SK-N-SH treated with all-trans-retinoic acid at 6 μM for 48 hours (cell line): ENCODE results near the gene ARMC7.

ENCODE experiments used
- ATAC-seq: fragments of 200-7000 bp; cut with Tn5 transposase; 3 replicates; pipeline ENCODE4 v1.9.1; 2020; ENCODE audit warnings: mild to moderate bottlenecking, moderate library complexity
- ARNTL ChIP-seq: fragments of 450-650 bp; formaldehyde crosslinking; IDR thresholded peaks from 2 replicates; pipeline ENCODE4 v1.5.0; 2020; ENCODE audit warnings: low read depth, mild to moderate bottlenecking, moderate library complexity, borderline replicate concordance
- BACH2 ChIP-seq: fragments of 250-450 bp; sonication (Bioruptor Pico); IDR thresholded peaks from 2 replicates; pipeline ENCODE4 v1.9.0; 2021; ENCODE audit warnings: mild to moderate bottlenecking, borderline replicate concordance
- CREB5 ChIP-seq: fragments of 250-450 bp; sonication (Bioruptor Pico); IDR thresholded peaks from 2 replicates; pipeline ENCODE4 v1.5.1; 2020; ENCODE audit warnings: low read depth, mild to moderate bottlenecking, moderate library complexity
- CSDC2 ChIP-seq: fragments of 250-450 bp; sonication (Bioruptor Pico); IDR thresholded peaks from 2 replicates; pipeline ENCODE4 v1.5.0; 2020; ENCODE audit warnings: mild to moderate bottlenecking, moderate library complexity
- CSRNP3 ChIP-seq: fragments of 250-450 bp; sonication (Bioruptor Pico); IDR thresholded peaks from 2 replicates; pipeline ENCODE4 v1.5.1; 2021; ENCODE audit warnings: mild to moderate bottlenecking, moderate library complexity
- ESRRG ChIP-seq: fragments of 250-450 bp; sonication (Bioruptor Pico); IDR thresholded peaks from 2 replicates; pipeline ENCODE4 v1.6.1; 2021; ENCODE audit warnings: mild to moderate bottlenecking
- GLIS3 ChIP-seq: fragments of 250-450 bp; sonication (Bioruptor Pico); IDR thresholded peaks from 2 replicates; pipeline ENCODE4 v1.5.0; 2020; ENCODE audit warnings: mild to moderate bottlenecking, moderate library complexity
- ISL1 ChIP-seq: fragments of 250-450 bp; sonication (Bioruptor Pico); IDR thresholded peaks from 2 replicates; pipeline ENCODE4 v2.1.2; 2022; ENCODE audit warnings: mild to moderate bottlenecking, moderate library complexity
- OSR1 ChIP-seq: fragments of 250-450 bp; sonication (Bioruptor Pico); IDR thresholded peaks from 2 replicates; pipeline ENCODE4 v1.8.0; 2022; ENCODE audit warnings: moderate library complexity, mild to moderate bottlenecking, inconsistent platforms
- PATZ1 ChIP-seq: fragments of 250-450 bp; sonication (Bioruptor Pico); IDR thresholded peaks from 2 replicates; pipeline ENCODE4 v1.8.0; 2020; ENCODE audit warnings: mild to moderate bottlenecking, moderate library complexity, borderline replicate concordance
- POU6F1 ChIP-seq: fragments of 250-450 bp; sonication (Bioruptor Pico); IDR thresholded peaks from 2 replicates; pipeline ENCODE4 v1.8.0; 2021; ENCODE audit warnings: low read depth, mild to moderate bottlenecking, moderate library complexity, borderline replicate concordance
- PPARA ChIP-seq: fragments of 250-450 bp; sonication (Bioruptor Pico); IDR thresholded peaks from 2 replicates; pipeline ENCODE4 v1.5.0; 2020; ENCODE audit warnings: mild to moderate bottlenecking, borderline replicate concordance
- RARB ChIP-seq: fragments of 250-450 bp; sonication (Bioruptor Pico); IDR thresholded peaks from 2 replicates; pipeline ENCODE4 v1.8.0; 2021; ENCODE audit warnings: mild to moderate bottlenecking, moderate library complexity
- SNAI2 ChIP-seq: fragments of 250-450 bp; sonication (Bioruptor Pico); IDR thresholded peaks from 2 replicates; pipeline ENCODE4 v1.5.0; 2020; ENCODE audit warnings: mild to moderate bottlenecking, moderate library complexity
- TCF4 ChIP-seq: fragments of 250-450 bp; sonication (Bioruptor Pico); IDR thresholded peaks from 2 replicates; pipeline ENCODE4 v1.8.0; 2021; ENCODE audit warnings: mild to moderate bottlenecking, moderate library complexity, borderline replicate concordance
- TSHZ2 ChIP-seq: fragments of 250-450 bp; sonication (Bioruptor Pico); IDR thresholded peaks from 2 replicates; pipeline ENCODE4 v1.5.0; 2020; ENCODE audit warnings: mild to moderate bottlenecking, moderate library complexity
- ZC3H10 ChIP-seq: fragments of 250-450 bp; sonication (Bioruptor Pico); IDR thresholded peaks from 2 replicates; pipeline ENCODE4 v1.5.1; 2021; ENCODE audit warnings: mild to moderate bottlenecking, moderate library complexity
- ZFP3 ChIP-seq: fragments of 250-450 bp; sonication (Bioruptor Pico); IDR thresholded peaks from 2 replicates; pipeline ENCODE4 v1.5.0; 2020; ENCODE audit warnings: mild to moderate bottlenecking, moderate library complexity
- ZFP30 ChIP-seq: fragments of 450-650 bp; formaldehyde crosslinking; IDR thresholded peaks from 2 replicates; pipeline ENCODE4 v1.5.0; 2022; ENCODE audit warnings: mild to moderate bottlenecking, moderate library complexity
- ZNF565 ChIP-seq: fragments of 450-650 bp; formaldehyde crosslinking; conservative IDR thresholded peaks from 2 replicates; pipeline ENCODE4 v1.5.0; 2020; ENCODE audit warnings: low read depth, mild to moderate bottlenecking, moderate library complexity
- ZNF70 ChIP-seq: fragments of 450-650 bp; formaldehyde crosslinking; IDR thresholded peaks from 2 replicates; pipeline ENCODE4 v1.5.0; 2020; ENCODE audit warnings: mild to moderate bottlenecking, moderate library complexity
- ZNF8 ChIP-seq: fragments of 450-650 bp; formaldehyde crosslinking; IDR thresholded peaks from 2 replicates; pipeline ENCODE4 v1.5.0; 2020; ENCODE audit warnings: mild to moderate bottlenecking, moderate library complexity

The ARMC7 gene

GRCh38 chr17:75118307-75118706, 8.5 kb downstream of the ARMC7 start:
- no peak for ATAC-seq
- TF ChIP-seq RARB (CRISPR knock-in tag) = no peak
- TF ChIP-seq ZC3H10 (CRISPR knock-in tag) = no peak
- no peak for TF ChIP-seq CSRNP3
- no peak for TF ChIP-seq PPARA (CRISPR knock-in tag)
- no peak for TF ChIP-seq TSHZ2 (CRISPR knock-in tag)
- no peak for TF ChIP-seq BACH2 (CRISPR knock-in tag)
- no peak for TF ChIP-seq ARNTL
- TF ChIP-seq ZNF565 (CRISPR knock-in tag) = no peak
- no peak for TF ChIP-seq ZFP30 (CRISPR knock-in tag)
- no peak for TF ChIP-seq ESRRG (CRISPR knock-in tag)
- TF ChIP-seq PATZ1 (CRISPR knock-in tag) = no peak
- no peak for TF ChIP-seq TCF4 (CRISPR knock-in tag)
- no peak for TF ChIP-seq SNAI2

GRCh38 chr17:75124041-75124818, 14.5 kb downstream of the ARMC7 start:
- ATAC-seq = peak; percentile 70
- no peak for TF ChIP-seq CREB5 (CRISPR knock-in tag)
- 0 out of 2 replicates have a peak, but pooled peaks have one; percentile 25 for TF ChIP-seq ISL1 (CRISPR knock-in tag)
- 0 out of 2 replicates have a peak, but pooled peaks have one; percentile 9 for TF ChIP-seq PATZ1 (CRISPR knock-in tag)
- no peak for TF ChIP-seq ZFP30 (CRISPR knock-in tag)
- TF ChIP-seq ZNF70 (CRISPR knock-in tag) = no peak
- TF ChIP-seq GLIS3 (CRISPR knock-in tag) = no peak
- no peak for TF ChIP-seq ZNF8 (CRISPR knock-in tag)
- no peak for TF ChIP-seq SNAI2
- TF ChIP-seq ZC3H10 (CRISPR knock-in tag) = no peak
- TF ChIP-seq CSRNP3 = no peak
- TF ChIP-seq ZFP3 (CRISPR knock-in tag) = peak; percentile 62; the same call in 1 of the 2 replicates
- TF ChIP-seq ESRRG (CRISPR knock-in tag) = no peak
- TF ChIP-seq POU6F1 = no peak
- TF ChIP-seq TSHZ2 (CRISPR knock-in tag) = no peak
- no peak for TF ChIP-seq PPARA (CRISPR knock-in tag)
- no peak for TF ChIP-seq CSDC2 (CRISPR knock-in tag)
- TF ChIP-seq TCF4 (CRISPR knock-in tag) = no peak
- no peak for TF ChIP-seq BACH2 (CRISPR knock-in tag)
- TF ChIP-seq ARNTL = no peak
- TF ChIP-seq RARB (CRISPR knock-in tag) = no peak
- no peak for TF ChIP-seq OSR1 (CRISPR knock-in tag)
